HEK293 (cell line): ENCODE results near the gene CAMK1G.

Source experiments
- TCF7L2 ChIP-seq: IDR thresholded peaks from 2 replicates; pipeline ENCODE4 v1.6.1; 2011; ENCODE audit warnings: low read depth, mild to moderate bottlenecking, inconsistent platforms, low read length, moderate library complexity, borderline replicate concordance
- ZNF776 ChIP-seq: fragments of 450-650 bp; formaldehyde crosslinking; IDR thresholded peaks from 2 replicates; pipeline ENCODE4 v1.5.0; 2017; ENCODE audit warnings: missing biosample characterization, missing genetic modification characterization, borderline replicate concordance
- TF ChIP-seq, protein P1 (sequence below): fragments of 450-650 bp; formaldehyde crosslinking; IDR thresholded peaks from 2 replicates; pipeline ENCODE4 v1.5.1; 2016; ENCODE audit warnings: missing biosample characterization, missing genetic modification characterization

DNA sequence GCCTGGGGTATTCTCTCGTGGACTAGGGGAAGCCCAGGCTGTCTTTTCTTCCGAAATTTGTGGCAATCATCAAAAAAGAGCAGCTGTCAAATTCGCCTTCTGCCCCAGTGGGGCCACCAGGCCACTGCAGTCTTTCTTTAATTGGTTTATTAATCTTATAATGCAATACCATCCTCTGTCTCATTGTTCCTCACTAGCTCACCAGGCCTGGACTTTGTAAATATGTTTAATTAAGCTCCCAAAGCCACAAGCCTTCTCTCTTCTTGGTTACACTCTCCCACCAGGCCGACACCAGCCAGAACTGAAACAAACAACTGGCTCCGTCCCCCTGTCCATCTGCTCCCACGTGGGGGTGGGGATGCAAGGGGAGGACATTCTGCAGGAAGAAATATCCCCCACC, 22.0 kb upstream of the CAMK1G start:
- TF ChIP-seq ZNF776 (tag by site-specific recombination): no peak
- no peak for TF ChIP-seq TCF7L2
- TF ChIP-seq, protein P1, sequence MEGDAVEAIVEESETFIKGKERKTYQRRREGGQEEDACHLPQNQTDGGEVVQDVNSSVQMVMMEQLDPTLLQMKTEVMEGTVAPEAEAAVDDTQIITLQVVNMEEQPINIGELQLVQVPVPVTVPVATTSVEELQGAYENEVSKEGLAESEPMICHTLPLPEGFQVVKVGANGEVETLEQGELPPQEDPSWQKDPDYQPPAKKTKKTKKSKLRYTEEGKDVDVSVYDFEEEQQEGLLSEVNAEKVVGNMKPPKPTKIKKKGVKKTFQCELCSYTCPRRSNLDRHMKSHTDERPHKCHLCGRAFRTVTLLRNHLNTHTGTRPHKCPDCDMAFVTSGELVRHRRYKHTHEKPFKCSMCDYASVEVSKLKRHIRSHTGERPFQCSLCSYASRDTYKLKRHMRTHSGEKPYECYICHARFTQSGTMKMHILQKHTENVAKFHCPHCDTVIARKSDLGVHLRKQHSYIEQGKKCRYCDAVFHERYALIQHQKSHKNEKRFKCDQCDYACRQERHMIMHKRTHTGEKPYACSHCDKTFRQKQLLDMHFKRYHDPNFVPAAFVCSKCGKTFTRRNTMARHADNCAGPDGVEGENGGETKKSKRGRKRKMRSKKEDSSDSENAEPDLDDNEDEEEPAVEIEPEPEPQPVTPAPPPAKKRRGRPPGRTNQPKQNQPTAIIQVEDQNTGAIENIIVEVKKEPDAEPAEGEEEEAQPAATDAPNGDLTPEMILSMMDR: no peak
